Stimulated activated effector memory CD8-positive, alpha-beta T cell treated with anti-CD3 and anti-CD28 coated beads, Interleukin-12 subunit alpha, Interleukin-12 subunit beta, amount 100 ng/mL, for 72 hours (primary cell): ENCODE data around the gene CEP78.
A peak's percentile ranks its signal among the peaks of the same experiment; 100 is the strongest.

ENCODE experiments used
- ATAC-seq: fragments of 150-1000 bp; cut with Tn5 transposase; 2 replicates; pipeline ENCODE4 v1.10.0; 2021
- DNase-seq, 2 donors: peaks; one replicate each; pipeline ENCODE4 v3.0.0; 2021 to 2022; ENCODE audit warnings: low spot score in 2 of 2
- H3K27ac Mint-ChIP-seq: one replicate; pipeline ENCODE4 v1.8.0; 2022; ENCODE audit warnings: mild to moderate bottlenecking, mixed read lengths
- H3K36me3 Mint-ChIP-seq: one replicate; pipeline ENCODE4 v1.8.0; 2022; ENCODE audit warnings: mild to moderate bottlenecking, mixed read lengths
- H3K4me1 Mint-ChIP-seq: one replicate; pipeline ENCODE4 v1.8.0; 2022; ENCODE audit warnings: mixed read lengths
- H3K4me3 Mint-ChIP-seq: one replicate; pipeline ENCODE4 v1.8.0; 2022; ENCODE audit warnings: mild to moderate bottlenecking, mixed read lengths
- H3K9me3 Mint-ChIP-seq: one replicate; pipeline ENCODE4 v1.8.0; 2022; ENCODE audit warnings: mixed read lengths

CEP78 gene

GRCh38 chr9:78304357-78304756 lies 68.5 kb downstream of the CEP78 start:
- Mint-ChIP-seq H3K27ac (no peak overlapping the region), H3K36me3 (peaks cover 100% of the 10 kb centered on the region), H3K4me3 (no peak overlapping the region), H3K9me3 (no peaks in the 10 kb centered on the region), H3K4me1 (peaks cover 5% of the 10 kb centered on the region)
- ATAC-seq = no peak
- DNase-seq = no peak

GRCh38 chr9:78306222-78307076 lies 70.6 kb downstream of the CEP78 start:
- no peak for DNase-seq
- no peaks in the 10 kb centered on the region for H3K9me3 Mint-ChIP-seq
- H3K27ac Mint-ChIP-seq = no peak overlapping the region
- H3K4me3 Mint-ChIP-seq = no peak overlapping the region
- no peaks in the 10 kb centered on the region for H3K4me1 Mint-ChIP-seq
- peaks cover 100% of the 10 kb centered on the region for H3K36me3 Mint-ChIP-seq
- ATAC-seq = no peak

- no peak for ATAC-seq
- DNase-seq = no peak
- no peaks in the 10 kb centered on the region for H3K9me3 Mint-ChIP-seq
- no peak overlapping the region for H3K4me3 Mint-ChIP-seq
- H3K36me3 Mint-ChIP-seq = peaks cover 100% of the 10 kb centered on the region
- no peaks in the 10 kb centered on the region for H3K4me1 Mint-ChIP-seq
- H3K27ac Mint-ChIP-seq = no peak overlapping the region
Measured at GRCh38 chr9:78307360-78307759, 71.5 kb downstream of the CEP78 start.

GRCh38 chr9:78309066-78309465 lies 73.2 kb downstream of the CEP78 start:
- peaks cover 99% of the 10 kb centered on the region for H3K36me3 Mint-ChIP-seq
- no peaks in the 10 kb centered on the region for H3K9me3 Mint-ChIP-seq
- DNase-seq (no peak), ATAC-seq (no peak)
- no peak overlapping the region for H3K4me3 Mint-ChIP-seq
- no peak overlapping the region for H3K27ac Mint-ChIP-seq
- no peaks in the 10 kb centered on the region for H3K4me1 Mint-ChIP-seq

GRCh38 chr9:78311075-78311474 lies 75.2 kb downstream of the CEP78 start:
- Mint-ChIP-seq H3K4me1 (peaks cover 6% of the 10 kb centered on the region), H3K27ac (no peak overlapping the region), H3K4me3 (no peak overlapping the region), H3K36me3 (peaks cover 84% of the 10 kb centered on the region), H3K9me3 (no peaks in the 10 kb centered on the region)
- ATAC-seq (no peak), DNase-seq (no peak)

- DNase-seq = no peak
- Mint-ChIP-seq H3K27ac (no peak overlapping the region), H3K4me1 (peaks cover 6% of the 10 kb centered on the region), H3K9me3 (no peaks in the 10 kb centered on the region), H3K36me3 (peaks cover 84% of the 10 kb centered on the region), H3K4me3 (no peak overlapping the region)
- no peak for ATAC-seq
Measured at GRCh38 chr9:78311886-78312524, 76.1 kb downstream of the CEP78 start.

- no peak overlapping the region for H3K4me3 Mint-ChIP-seq
- DNase-seq = no peak
Measured at GRCh38 chr9:78314550-78314949, 78.7 kb downstream of the CEP78 start.

GRCh38 chr9:78314953-78315870 lies 79.3 kb downstream of the CEP78 start:
- Mint-ChIP-seq H3K27ac (peak overlapping the region; percentile 72), H3K9me3 (peaks cover 5% of the 10 kb centered on the region), H3K4me3 (no peak overlapping the region), H3K4me1 (peaks cover 6% of the 10 kb centered on the region), H3K36me3 (peaks cover 84% of the 10 kb centered on the region)
- ATAC-seq (no peak), DNase-seq (no peak)

More at GRCh38 chr9:78314550-78314949, 78.7 kb downstream of the CEP78 start:
- H3K4me1 Mint-ChIP-seq = peaks cover 6% of the 10 kb centered on the region
- peaks cover 84% of the 10 kb centered on the region for H3K36me3 Mint-ChIP-seq
- no peaks in the 10 kb centered on the region for H3K9me3 Mint-ChIP-seq
- peak overlapping the region; percentile 72 for H3K27ac Mint-ChIP-seq
- ATAC-seq = no peak

- no peak overlapping the region for H3K27ac Mint-ChIP-seq
- peaks cover 5% of the 10 kb centered on the region for H3K9me3 Mint-ChIP-seq
- no peak overlapping the region for H3K4me3 Mint-ChIP-seq
- H3K4me1 Mint-ChIP-seq = peaks cover 6% of the 10 kb centered on the region
- H3K36me3 Mint-ChIP-seq = peaks cover 83% of the 10 kb centered on the region
- ATAC-seq (no peak), DNase-seq (no peak)
Measured at GRCh38 chr9:78316166-78316892, 80.5 kb downstream of the CEP78 start.

GRCh38 chr9:78319197-78320029 lies 83.5 kb downstream of the CEP78 start:
- Mint-ChIP-seq H3K27ac (no peak overlapping the region), H3K36me3 (peaks cover 64% of the 10 kb centered on the region), H3K4me3 (no peak overlapping the region), H3K9me3 (peaks cover 5% of the 10 kb centered on the region), H3K4me1 (peaks cover 6% of the 10 kb centered on the region)
- DNase-seq (no peak), ATAC-seq (no peak)

GRCh38 chr9:78320030-78320693 lies 84.3 kb downstream of the CEP78 start:
- ATAC-seq (no peak), DNase-seq (no peak)
- no peak overlapping the region for H3K4me3 Mint-ChIP-seq
- no peaks in the 10 kb centered on the region for H3K4me1 Mint-ChIP-seq
- H3K27ac Mint-ChIP-seq = no peak overlapping the region
- H3K9me3 Mint-ChIP-seq = peaks cover 5% of the 10 kb centered on the region
- peaks cover 71% of the 10 kb centered on the region for H3K36me3 Mint-ChIP-seq

GRCh38 chr9:78320875-78321496 lies 85.1 kb downstream of the CEP78 start:
- Mint-ChIP-seq H3K27ac (no peak overlapping the region), H3K36me3 (peaks cover 75% of the 10 kb centered on the region)
- no peak for ATAC-seq

GRCh38 chr9:78321505-78321904 lies 85.6 kb downstream of the CEP78 start:
- Mint-ChIP-seq H3K9me3 (peaks cover 5% of the 10 kb centered on the region), H3K4me1 (no peaks in the 10 kb centered on the region), H3K36me3 (peaks cover 75% of the 10 kb centered on the region), H3K27ac (no peak overlapping the region), H3K4me3 (no peak overlapping the region)
- DNase-seq = no peak
- no peak for ATAC-seq

More at GRCh38 chr9:78320875-78321496, 85.1 kb downstream of the CEP78 start:
- Mint-ChIP-seq H3K4me3 (no peak overlapping the region), H3K4me1 (no peaks in the 10 kb centered on the region), H3K9me3 (peaks cover 5% of the 10 kb centered on the region)
- no peak for DNase-seq
